Measurements from ENCODE around the gene PHACTR2. TPM values are rescaled to one million over a fixed set of nuclear protein-coding genes. Genes with fewer than 3 reads are reported as not detected.
A peak's percentile ranks its signal among the peaks of the same experiment; 100 is the strongest.

Gene PHACTR2
- total and polyA plus RNA-seq, 11 donors: 10.2 to 101 (median 67.9) TPM

DNA sequence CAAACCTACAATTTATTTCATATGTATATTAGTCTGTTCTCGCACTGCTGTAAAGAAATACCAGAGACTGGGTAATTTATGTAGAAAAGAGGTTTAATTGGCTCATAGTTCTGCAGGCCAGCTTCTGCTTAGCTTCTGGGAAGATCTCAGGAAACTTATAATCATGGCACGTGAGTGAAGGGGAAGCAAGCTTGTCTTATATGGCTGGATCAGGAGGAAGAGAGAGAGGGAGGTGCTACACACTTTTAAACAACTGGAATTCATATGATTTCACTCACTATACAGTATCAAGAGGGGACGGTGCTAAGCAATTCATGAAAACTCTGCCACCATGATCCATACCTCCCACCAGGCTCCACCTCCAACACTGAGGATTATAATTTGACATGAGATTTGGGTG, 29.9 kb downstream of the PHACTR2 start:
- Histone ChIP-seq H3K4me1 (peaks cover 0 to 49% (median 7%) of the 10 kb centered on the region in 12 donors), H3K9me3 (no peaks in the 10 kb centered on the region), H3K27ac (peak overlapping the region in 1 of 12 donors; percentile 80), H3K27me3 (no peaks in the 10 kb centered on the region), H3K4me3 (peak overlapping the region in 1 of 12 donors; percentile 43), H3K36me3 (peaks cover 0 to 5% (median 0%) of the 10 kb centered on the region in 9 donors)
- WGBS, 4 donors: 78 to 87% (median 83%) methylated on average over 3 of the region's 3 CpGs
- DNase-seq (no peak), ATAC-seq (peak in 1 of 4 donors; percentile 27)
- TF ChIP-seq, protein P1, sequence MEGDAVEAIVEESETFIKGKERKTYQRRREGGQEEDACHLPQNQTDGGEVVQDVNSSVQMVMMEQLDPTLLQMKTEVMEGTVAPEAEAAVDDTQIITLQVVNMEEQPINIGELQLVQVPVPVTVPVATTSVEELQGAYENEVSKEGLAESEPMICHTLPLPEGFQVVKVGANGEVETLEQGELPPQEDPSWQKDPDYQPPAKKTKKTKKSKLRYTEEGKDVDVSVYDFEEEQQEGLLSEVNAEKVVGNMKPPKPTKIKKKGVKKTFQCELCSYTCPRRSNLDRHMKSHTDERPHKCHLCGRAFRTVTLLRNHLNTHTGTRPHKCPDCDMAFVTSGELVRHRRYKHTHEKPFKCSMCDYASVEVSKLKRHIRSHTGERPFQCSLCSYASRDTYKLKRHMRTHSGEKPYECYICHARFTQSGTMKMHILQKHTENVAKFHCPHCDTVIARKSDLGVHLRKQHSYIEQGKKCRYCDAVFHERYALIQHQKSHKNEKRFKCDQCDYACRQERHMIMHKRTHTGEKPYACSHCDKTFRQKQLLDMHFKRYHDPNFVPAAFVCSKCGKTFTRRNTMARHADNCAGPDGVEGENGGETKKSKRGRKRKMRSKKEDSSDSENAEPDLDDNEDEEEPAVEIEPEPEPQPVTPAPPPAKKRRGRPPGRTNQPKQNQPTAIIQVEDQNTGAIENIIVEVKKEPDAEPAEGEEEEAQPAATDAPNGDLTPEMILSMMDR (IDR thresholded peaks at IDR 0.05): no peak
- TF ChIP-seq POLR2A (IDR thresholded peaks at IDR 0.05): no peak
- intact Hi-C loops (cut with DNase I): loop anchor here in 1 of 10 donors (5.0 kb wide), 1 partner anchor 35 kb away; no protein-coding TSS in a partner anchor

DNA sequence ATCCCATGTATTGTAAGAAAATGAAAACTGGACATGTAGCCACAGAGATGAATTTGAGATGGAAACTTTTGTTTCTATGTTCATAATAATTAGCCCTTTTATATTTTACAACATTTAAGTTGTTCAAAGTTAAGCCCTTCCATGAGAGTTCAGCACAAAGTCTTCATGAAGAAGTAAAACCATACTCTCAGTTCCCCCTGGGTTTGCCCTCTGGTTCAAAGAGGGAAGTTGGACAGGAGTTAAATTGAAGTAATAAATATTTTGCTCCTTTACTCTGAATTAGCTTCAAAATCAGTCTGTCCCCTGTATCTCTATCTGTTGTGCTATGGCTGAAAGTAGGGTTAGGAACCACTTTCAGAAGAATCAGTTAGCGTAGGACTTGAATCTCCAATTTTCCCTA, 31.1 kb downstream of the PHACTR2 start:
- TF ChIP-seq, protein P1 (IDR thresholded peaks at IDR 0.05): no peak
- TF ChIP-seq POLR2A (IDR thresholded peaks at IDR 0.05): no peak
- intact Hi-C loops (cut with DNase I): loop anchor here in 1 of 10 donors (5.0 kb wide), 1 partner anchor 33 kb away; no protein-coding TSS in a partner anchor
- peaks cover 0 to 49% (median 7%) of the 10 kb centered on the region in 12 donors for H3K4me1 ChIP-seq
- no peaks in the 10 kb centered on the region for H3K9me3 ChIP-seq
- peak overlapping the region in 1 of 12 donors; percentile 43 for H3K4me3 ChIP-seq
- ATAC-seq (no peak), DNase-seq (no peak)
- no peaks in the 10 kb centered on the region for H3K27me3 ChIP-seq
- WGBS, 4 donors: 95 to 100% (median 97%) methylated on average over 1 of the region's 1 CpG
- H3K36me3 ChIP-seq: peaks cover 0 to 17% (median 9%) of the 10 kb centered on the region in 9 donors
- peak overlapping the region in 1 of 12 donors; percentile 80 for H3K27ac ChIP-seq

DNA sequence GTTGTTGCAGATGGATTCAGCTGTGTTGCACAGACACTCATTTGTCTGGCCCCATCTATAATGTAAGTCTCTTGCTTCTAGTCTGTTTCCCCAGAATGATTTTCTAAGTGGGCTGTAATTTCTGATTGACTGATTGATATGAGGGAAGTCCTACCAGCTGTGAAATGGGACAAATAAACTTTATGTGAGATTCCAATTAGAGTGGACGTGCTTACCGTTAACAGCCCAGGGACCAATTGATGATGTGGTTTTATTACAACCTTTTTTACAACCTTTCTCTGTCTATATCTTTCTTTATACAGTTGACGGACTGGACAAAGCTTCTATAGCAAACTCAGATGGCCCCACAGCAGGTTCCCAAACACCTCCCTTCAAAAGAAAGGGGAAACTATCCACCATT, 33.9 kb downstream of the PHACTR2 start:
- WGBS, 4 donors: 94 to 99% (median 98%) methylated on average over 3 of the region's 3 CpGs
- Histone ChIP-seq H3K27ac (no peak overlapping the region), H3K4me3 (no peak overlapping the region), H3K36me3 (peaks cover 0 to 34% (median 14%) of the 10 kb centered on the region in 9 donors), H3K27me3 (no peaks in the 10 kb centered on the region), H3K4me1 (peaks cover 0 to 39% (median 7%) of the 10 kb centered on the region in 12 donors), H3K9me3 (no peaks in the 10 kb centered on the region)
- no peak for DNase-seq
- intact Hi-C loops (cut with DNase I): no loop called here
- ATAC-seq: no peak
- TF ChIP-seq POLR2A (IDR thresholded peaks at IDR 0.05): no peak
- TF ChIP-seq, protein P1 (IDR thresholded peaks at IDR 0.05): no peak

DNA sequence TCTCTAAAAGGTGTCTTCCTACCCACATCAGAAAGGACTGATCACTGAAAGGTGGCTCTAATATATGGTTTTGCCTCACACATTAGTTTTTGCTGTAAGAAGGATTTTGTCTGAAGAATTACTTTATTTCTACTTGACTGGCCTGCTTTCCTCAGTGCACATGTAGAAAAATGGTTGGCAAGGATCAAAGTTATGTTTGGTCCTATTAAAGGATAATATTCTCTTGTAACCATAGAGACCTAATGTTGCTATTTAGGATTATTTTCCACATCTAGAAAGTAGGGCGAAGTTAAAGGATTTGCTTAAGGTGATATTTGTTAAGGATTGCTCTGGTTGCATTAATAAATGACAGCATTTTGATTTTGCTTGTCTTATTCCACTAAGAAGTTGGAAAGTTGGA, 40.7 kb downstream of the PHACTR2 start:
- H3K4me1 ChIP-seq: peaks cover 0 to 15% (median 0%) of the 10 kb centered on the region in 12 donors
- TF ChIP-seq POLR2A (IDR thresholded peaks at IDR 0.05): no peak
- TF ChIP-seq, protein P1 (IDR thresholded peaks at IDR 0.05): no peak
- H3K4me3 ChIP-seq: no peak overlapping the region
- peaks cover 0 to 3% (median 0%) of the 10 kb centered on the region in 12 donors for H3K9me3 ChIP-seq
- no peak for DNase-seq
- intact Hi-C loops (cut with DNase I): no loop called here
- H3K27me3 ChIP-seq: no peaks in the 10 kb centered on the region
- H3K36me3 ChIP-seq: peaks cover 0 to 52% (median 18%) of the 10 kb centered on the region in 9 donors
- H3K27ac ChIP-seq: peak overlapping the region in 1 of 12 donors; percentile 19
- 73 to 82% (median 77%) methylated on average over 1 of the region's 1 CpG for WGBS, 4 donors
- no peak for ATAC-seq

All from heart left ventricle (tissue), 16 donors.